ENCODE measurements around the gene TEX26.

The TEX26 gene

DNA sequence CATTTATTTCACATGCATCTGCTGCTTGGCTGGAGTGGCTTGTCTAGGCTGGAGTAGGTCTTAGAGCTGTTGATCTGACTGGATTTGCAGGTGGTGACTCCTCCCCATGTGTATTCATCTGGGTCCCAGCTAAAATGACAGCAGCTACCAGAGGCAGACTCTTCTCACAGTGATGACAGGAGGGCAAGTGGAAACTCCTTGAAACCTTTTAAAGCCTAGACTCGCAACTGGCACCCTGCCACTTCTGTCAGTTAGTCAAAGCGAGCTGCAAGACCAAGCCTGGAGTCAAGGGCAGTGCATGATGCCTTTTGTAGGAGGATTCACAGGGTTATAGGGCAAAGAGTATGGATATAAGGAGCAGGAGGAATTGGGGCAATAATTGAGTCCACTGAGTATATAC lies 65.2 kb downstream of the TEX26 start:
- no peak for DNase-seq (ENCODE audit: low spot score)
- no peak for TF ChIP-seq CTCF (IDR thresholded peaks at IDR 0.05; ENCODE audit: extremely low read depth, insufficient read depth, missing control alignments)
- in situ Hi-C loops (cut with MboI; ENCODE audit: low pct_unique_long_range_greater_than_20kb, low sequenced_read_pairs, unreplicated experiment): no loop called here

DNA sequence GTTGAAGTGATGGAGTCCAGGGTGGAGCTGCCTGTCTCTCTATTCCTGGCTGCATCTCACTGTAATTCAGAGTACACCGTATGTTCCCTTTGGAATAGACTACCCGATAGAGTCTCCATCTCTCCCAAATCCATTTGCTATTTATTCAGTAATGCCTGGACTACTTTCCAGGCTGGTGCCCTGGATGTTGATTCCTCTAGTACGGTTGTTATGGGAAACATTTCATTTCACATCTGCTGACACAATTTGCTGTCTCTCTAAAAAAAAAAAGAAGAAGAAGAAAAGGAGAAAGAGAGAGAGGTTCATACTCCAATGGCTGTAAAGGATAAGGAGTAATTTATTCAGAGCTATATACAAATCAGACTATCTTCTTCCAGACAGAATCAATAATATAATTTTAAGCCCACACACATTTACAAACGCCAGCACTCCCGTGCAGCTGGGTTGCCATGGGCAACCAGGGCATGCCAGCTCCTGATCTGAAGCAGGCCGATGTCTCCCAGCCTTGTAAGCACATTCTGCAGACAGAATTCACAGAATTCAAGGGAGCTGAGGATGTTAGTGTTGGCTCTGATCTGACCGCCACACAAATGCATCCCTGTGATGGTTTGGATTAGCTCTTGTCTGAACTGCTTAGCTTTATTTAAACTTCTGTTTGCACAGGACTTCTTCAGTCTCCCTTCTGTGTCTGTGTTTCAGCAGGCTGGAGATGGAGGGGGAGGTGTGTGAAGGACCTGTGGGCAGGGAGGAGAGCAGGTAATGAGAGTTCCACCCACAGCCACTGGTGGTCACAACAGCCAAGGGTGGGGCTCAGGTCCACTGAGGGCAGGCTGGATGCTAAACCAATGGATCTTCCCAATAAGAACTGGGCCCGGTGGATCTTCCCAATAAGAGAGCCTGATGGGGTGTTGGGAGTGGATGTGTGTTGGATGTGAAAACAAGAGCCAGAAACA lies 66.0 kb downstream of the TEX26 start:
- TF ChIP-seq CTCF (IDR thresholded peaks at IDR 0.05; ENCODE audit: extremely low read depth, insufficient read depth, missing control alignments): no peak
- in situ Hi-C loops (cut with MboI; ENCODE audit: low pct_unique_long_range_greater_than_20kb, low sequenced_read_pairs, unreplicated experiment): no loop called here
- DNase-seq (ENCODE audit: low spot score): no peak

DNA sequence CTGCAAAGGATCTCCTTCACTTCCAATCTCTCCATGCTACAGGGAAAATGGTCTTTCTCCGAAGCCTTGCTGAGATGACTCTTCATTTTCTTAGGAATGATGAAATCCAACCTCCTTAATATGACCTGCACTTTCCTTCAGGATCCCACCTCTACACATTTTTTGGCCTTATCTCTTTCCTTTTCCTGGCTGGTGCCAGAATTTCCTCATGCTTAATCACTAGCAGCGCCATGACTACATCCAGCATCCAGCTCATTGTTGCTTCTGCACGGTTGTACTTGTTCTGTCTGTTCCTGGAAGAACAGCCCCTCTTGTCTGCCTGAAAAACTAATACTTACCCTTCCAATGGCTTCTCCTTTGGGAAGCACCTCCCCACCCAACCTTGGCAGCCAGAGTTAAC lies 68.4 kb downstream of the TEX26 start:
- DNase-seq (ENCODE audit: low spot score): no peak
- in situ Hi-C loops (cut with MboI; ENCODE audit: low pct_unique_long_range_greater_than_20kb, low sequenced_read_pairs, unreplicated experiment): no loop called here
- no peak for TF ChIP-seq CTCF (IDR thresholded peaks at IDR 0.05; ENCODE audit: extremely low read depth, insufficient read depth, missing control alignments)

DNA sequence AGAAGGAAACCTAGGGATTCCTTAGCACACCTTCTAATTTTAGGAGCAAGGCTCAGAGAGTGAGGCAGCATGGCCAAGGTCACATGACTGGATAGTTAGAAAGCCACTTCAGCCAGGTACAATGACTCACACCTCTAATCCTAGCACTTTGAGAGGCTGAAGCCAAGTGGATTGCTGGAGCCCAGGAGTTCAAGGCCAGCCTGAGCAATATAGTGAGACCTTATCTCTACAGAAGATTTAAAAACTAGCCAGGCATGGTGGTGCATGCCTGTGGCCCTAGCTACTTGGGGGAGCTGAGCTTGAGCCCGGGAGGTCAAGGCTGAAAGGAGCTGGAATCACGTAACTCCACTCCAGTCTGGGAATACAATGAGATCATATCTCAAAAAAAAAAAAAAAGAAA lies 69.2 kb downstream of the TEX26 start:
- TF ChIP-seq CTCF (IDR thresholded peaks at IDR 0.05; ENCODE audit: extremely low read depth, insufficient read depth, missing control alignments): no peak
- DNase-seq (ENCODE audit: low spot score): no peak
- in situ Hi-C loops (cut with MboI; ENCODE audit: low pct_unique_long_range_greater_than_20kb, low sequenced_read_pairs, unreplicated experiment): no loop called here

- no peak for DNase-seq (ENCODE audit: low spot score)
- no peak for TF ChIP-seq CTCF (IDR thresholded peaks at IDR 0.05; ENCODE audit: extremely low read depth, insufficient read depth, missing control alignments)
- in situ Hi-C loops (cut with MboI; ENCODE audit: low pct_unique_long_range_greater_than_20kb, low sequenced_read_pairs, unreplicated experiment): no loop called here
Measured at GRCh38 chr13:31005066-31005465, 72.6 kb downstream of the TEX26 start.

DNA sequence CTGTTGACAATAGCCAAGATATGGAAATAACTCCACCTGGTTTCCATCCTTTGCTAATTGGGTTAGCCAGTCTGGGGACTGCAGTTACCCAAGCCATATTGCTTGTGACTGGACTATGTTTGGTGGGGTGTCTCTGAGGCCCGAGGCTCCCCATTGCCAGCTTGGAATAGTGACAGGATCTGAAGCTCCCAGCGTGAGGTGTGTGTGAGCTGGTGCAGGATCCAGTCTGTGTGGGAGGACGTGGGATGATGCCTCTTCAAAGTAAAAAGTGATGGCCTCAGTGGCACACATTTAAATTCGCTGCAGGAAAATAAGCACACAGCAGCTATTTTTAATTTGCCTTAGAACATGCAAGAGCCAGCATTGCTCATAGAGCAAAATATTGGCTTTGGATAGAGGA lies 75.0 kb downstream of the TEX26 start:
- in situ Hi-C loops (cut with MboI; ENCODE audit: low pct_unique_long_range_greater_than_20kb, low sequenced_read_pairs, unreplicated experiment): no loop called here
- TF ChIP-seq CTCF (IDR thresholded peaks at IDR 0.05; ENCODE audit: extremely low read depth, insufficient read depth, missing control alignments): no peak
- no peak for DNase-seq (ENCODE audit: low spot score)

Data from GM13977 (cell line).